A673 (cell line): Measurements from ENCODE around the gene FAM32A. TPM values are rescaled to one million over a fixed set of nuclear protein-coding genes. Genes with fewer than 3 reads are reported as not detected.

Source experiments
- BruUV-seq: library from RNA; stranded (reverse); fragments of 400-500 nt; replicated peaks from 2 replicates; lab custom pipeline; 2021; lab: Mats Ljungman, UMichigan
- CTCF ChIA-PET: fragments of 300-600 bp; sonication (Branson Sonifier 250); formaldehyde crosslinking; loops from one replicate; lab custom pipeline; 2022; ENCODE audit warnings: antibody characterized with exemption; lab: Charles Lee
- POLR2A ChIA-PET: fragments of 300-600 bp; sonication (Branson Sonifier 250); formaldehyde crosslinking; loops from one replicate; lab custom pipeline; 2022; ENCODE audit warnings: antibody characterized with exemption; ENCODE audit not compliant: low non-redundant PET; lab: Charles Lee
- DNase-seq: peaks from one replicate; pipeline ENCODE4 v3.0.0-alpha.2; 2015; ENCODE audit warnings: low spot score
- H3K27ac ChIP-seq: fragments of 200-600 bp; sonication (generic); 2 replicates; pipeline ENCODE4 v1.5.1; 2016; ENCODE audit warnings: mixed run types, low read depth, mild to moderate bottlenecking, mixed read lengths, antibody characterized with exemption, low read length; ENCODE audit not compliant: poor library complexity, severe bottlenecking
- H3K27me3 ChIP-seq: fragments of 200-600 bp; sonication (generic); replicated peaks from 2 replicates; pipeline ENCODE4 v1.6.1; 2017; ENCODE audit warnings: mixed run types, low read depth, mild to moderate bottlenecking, mixed read lengths, antibody characterized with exemption, low read length; ENCODE audit not compliant: insufficient read depth, poor library complexity
- H3K36me3 ChIP-seq: fragments of 200-600 bp; sonication (generic); 2 replicates; pipeline ENCODE4 v1.6.1; 2016; ENCODE audit warnings: mixed run types, mild to moderate bottlenecking, mixed read lengths, antibody characterized with exemption, low read length; ENCODE audit not compliant: insufficient read depth, poor library complexity, severe bottlenecking
- H3K4me1 ChIP-seq: fragments of 200-600 bp; sonication (generic); 2 replicates; pipeline ENCODE4 v1.6.1; 2017; ENCODE audit warnings: mixed run types, mild to moderate bottlenecking, mixed read lengths, antibody characterized with exemption, low read length; ENCODE audit not compliant: insufficient read depth, poor library complexity, severe bottlenecking
- H3K4me3 ChIP-seq: fragments of 200-600 bp; sonication (generic); 2 replicates; pipeline ENCODE4 v1.5.1; 2016; ENCODE audit warnings: low read depth, mixed run types, mild to moderate bottlenecking, mixed read lengths, low read length; ENCODE audit not compliant: poor library complexity, severe bottlenecking
- H3K9me3 ChIP-seq: fragments of 200-600 bp; sonication (generic); 2 replicates; pipeline ENCODE4 v1.6.1; 2016; ENCODE audit warnings: mixed run types, low read depth, mild to moderate bottlenecking, mixed read lengths, antibody characterized with exemption, low read length; ENCODE audit not compliant: poor library complexity, severe bottlenecking
- CTCF ChIP-seq: fragments of 300-800, 200-600 bp; sonication (generic); conservative IDR thresholded peaks from 2 replicates; pipeline ENCODE4 v1.5.1; 2017; ENCODE audit warnings: low read depth, mild to moderate bottlenecking, antibody characterized with exemption, low read length, moderate library complexity, mixed read lengths
- EZH2 ChIP-seq: fragments of 200-600 bp; sonication (generic); IDR thresholded peaks from 2 replicates; pipeline ENCODE4 v1.6.1; 2017; ENCODE audit warnings: borderline replicate concordance, low read depth, mild to moderate bottlenecking, mixed read lengths, antibody characterized with exemption, low read length; ENCODE audit not compliant: poor library complexity, severe bottlenecking
- intact Hi-C: fragments of 100-400 bp; cut with micrococcal nuclease; formaldehyde crosslinking; loops from one replicate; pipeline ENCODE4 v1.10.0; 2022; ENCODE audit not compliant: unreplicated experiment
- total RNA-seq: library from RNA; stranded (reverse); gene quantifications from 2 replicates; pipeline ENCODE4 v1.2.3, GENCODE V29; 2021

Gene FAM32A
- total RNA-seq, 1 experiment from 2014 or later, result 93.2 TPM

GRCh38 chr19:16191216-16191908, 6.2 kb downstream of the FAM32A start:
- H3K9me3 ChIP-seq, result no peaks in the 10 kb centered on the region
- H3K27me3 ChIP-seq, result no peaks in the 10 kb centered on the region
- ChIA-PET POLR2A (no interaction called here), CTCF (no interaction called here)
- no peak for TF ChIP-seq EZH2
- TF ChIP-seq CTCF, result no peak
- BruUV-seq, result TSS peak; percentile 25
- H3K27ac ChIP-seq, result no peak overlapping the region
- no peak for DNase-seq
- H3K4me1 ChIP-seq, result peaks cover 3% of the 10 kb centered on the region
- no peak overlapping the region for H3K4me3 ChIP-seq
- intact Hi-C loops, result no loop called here
- H3K36me3 ChIP-seq, result peaks cover 36% of the 10 kb centered on the region

GRCh38 chr19:16193466-16193865, 8.3 kb downstream of the FAM32A start:
- no peaks in the 10 kb centered on the region for H3K9me3 ChIP-seq
- ChIA-PET POLR2A (no interaction called here), CTCF (no interaction called here)
- intact Hi-C loops, result no loop called here
- peaks cover 32% of the 10 kb centered on the region for H3K36me3 ChIP-seq
- TF ChIP-seq EZH2 (no peak), CTCF (no peak)
- no peak overlapping the region for H3K4me3 ChIP-seq
- no peak overlapping the region for H3K27ac ChIP-seq
- H3K27me3 ChIP-seq, result no peaks in the 10 kb centered on the region
- H3K4me1 ChIP-seq, result peaks cover 4% of the 10 kb centered on the region
- no peak for DNase-seq
- no TSS peak for BruUV-seq

GRCh38 chr19:16197188-16197621, 12.0 kb downstream of the FAM32A start:
- CTCF ChIA-PET, result interaction anchor here (0.7 to 1.0 kb wide), 2 partner anchors 12 to 156 kb away, joined by 3 to 6 read pairs; partner anchors contain the start of gene FAM32A
- peaks cover 11% of the 10 kb centered on the region for H3K4me1 ChIP-seq
- TF ChIP-seq CTCF, result no peak
- TF ChIP-seq EZH2, result no peak
- H3K27ac ChIP-seq, result peak overlapping the region; percentile 56
- H3K4me3 ChIP-seq, result peak overlapping the region; percentile 92
- H3K27me3 ChIP-seq, result no peaks in the 10 kb centered on the region
- intact Hi-C loops, result no loop called here
- BruUV-seq, result TSS peak; percentile 93
- POLR2A ChIA-PET, result no interaction called here
- peaks cover 18% of the 10 kb centered on the region for H3K36me3 ChIP-seq
- DNase-seq, result no peak
- H3K9me3 ChIP-seq, result no peaks in the 10 kb centered on the region
